Measurements from ENCODE around the gene HS2ST1. TPM values are rescaled to one million over a fixed set of nuclear protein-coding genes. Genes with fewer than 3 reads are reported as not detected.

HS2ST1 gene
- total RNA-seq, 6 donors from 2014 or later: 8.4 to 20.3 (median 13.9) TPM

GRCh38 chr1:86913896-86914600, 387 bp upstream of the HS2ST1 start, which contains the start of gene SELENOF:
Gene SELENOF (minus strand): TSS chr1:86914126. CDS start chr1:86914111, 15 bp downstream.
- WGBS, 2 donors: 1% methylated on average over 32 to 44 of the region's 44 CpGs
- TF ChIP-seq POLR2A (IDR thresholded peaks at IDR 0.05): peak in 3 of 4 donors; percentile 47 to 66 (median 66)
- peak in 1 of 4 donors; percentile 1 for TF ChIP-seq EP300 (IDR thresholded peaks at IDR 0.05)
- TF ChIP-seq CTCF (IDR thresholded peaks at IDR 0.05): peak in 1 of 6 experiments; percentile 25
- TF ChIP-seq POLR2AphosphoS5 (IDR thresholded peaks at IDR 0.05): peak; percentile 35 to 66
- H3K4me3 ChIP-seq: peak within 1 kb of the TSS; percentile 95 to 97 (median 96)

GRCh38 chr1:86914998-86915736, 732 bp downstream of the HS2ST1 start:
- DNase-seq (peak in 1 of 2 donors; percentile 67), ATAC-seq (ENCODE audit: low FRiP score in 2 of 2) (peak; percentile 44 to 47)
- peaks cover 0 to under 1% (median 0%) of the 10 kb centered on the region in 4 donors for H3K36me3 ChIP-seq
- H3K9me3 ChIP-seq: no peaks in the 10 kb centered on the region
- H3K27ac ChIP-seq: peak overlapping the region; percentile 83 to 96 (median 92)
- H3K4me3 ChIP-seq: peak overlapping the region; percentile 95 to 97 (median 96)
- peaks cover 13 to 30% (median 19%) of the 10 kb centered on the region in 4 donors for H3K4me1 ChIP-seq
- WGBS, 2 donors: 1% methylated on average over 25 to 38 of the region's 43 CpGs
- H3K27me3 ChIP-seq: no peaks in the 10 kb centered on the region
- TF ChIP-seq CTCF (IDR thresholded peaks at IDR 0.05): no peak
- TF ChIP-seq POLR2A (IDR thresholded peaks at IDR 0.05): peak in 1 of 4 donors; percentile 7
- TF ChIP-seq POLR2AphosphoS5 (IDR thresholded peaks at IDR 0.05): peak in 1 of 2 donors; percentile 35
- TF ChIP-seq EP300 (IDR thresholded peaks at IDR 0.05): no peak

More at GRCh38 chr1:86913896-86914600, 387 bp upstream of the HS2ST1 start, which contains the start of gene SELENOF:
- Histone ChIP-seq H3K9me3 (no peaks in the 10 kb centered on the region), H3K27ac (peak within 1 kb of the TSS; percentile 90 to 96 (median 92)), H3K27me3 (no peaks in the 10 kb centered on the region), H3K36me3 (peaks cover 0 to 3% (median 1%) of the 10 kb centered on the region in 4 donors), H3K4me1 (peaks cover 13 to 35% (median 21%) of the 10 kb centered on the region in 4 donors)
- ATAC-seq (ENCODE audit: low FRiP score in 2 of 2) (peak; percentile 97 to 99), DNase-seq (peak; percentile 73 to 98)

GRCh38 chr1:86915737-86916235, 1.4 kb downstream of the HS2ST1 start:
- H3K4me1 ChIP-seq: peaks cover 13 to 30% (median 19%) of the 10 kb centered on the region in 4 donors
- TF ChIP-seq POLR2A (IDR thresholded peaks at IDR 0.05) (no peak), POLR2AphosphoS5 (IDR thresholded peaks at IDR 0.05) (no peak), EP300 (IDR thresholded peaks at IDR 0.05) (no peak), CTCF (IDR thresholded peaks at IDR 0.05) (no peak)
- H3K4me3 ChIP-seq: peak overlapping the region; percentile 95 to 97 (median 96)
- no peaks in the 10 kb centered on the region for H3K36me3 ChIP-seq
- WGBS, 2 donors: 3 to 6% methylated on average over 14 of the region's 14 CpGs
- DNase-seq: no peak
- ATAC-seq (ENCODE audit: low FRiP score in 2 of 2): no peak
- peak overlapping the region; percentile 83 to 96 (median 92) for H3K27ac ChIP-seq
- H3K9me3 ChIP-seq: no peaks in the 10 kb centered on the region
- H3K27me3 ChIP-seq: no peaks in the 10 kb centered on the region

GRCh38 chr1:86916752-86917151, 2.3 kb downstream of the HS2ST1 start:
- TF ChIP-seq POLR2AphosphoS5 (IDR thresholded peaks at IDR 0.05): no peak
- TF ChIP-seq CTCF (IDR thresholded peaks at IDR 0.05): no peak
- TF ChIP-seq POLR2A (IDR thresholded peaks at IDR 0.05): no peak
- TF ChIP-seq EP300 (IDR thresholded peaks at IDR 0.05): no peak
- H3K4me3 ChIP-seq: no peak overlapping the region

More at GRCh38 chr1:86916752-86917151, 2.3 kb downstream of the HS2ST1 start:
- H3K36me3 ChIP-seq: no peaks in the 10 kb centered on the region
- ATAC-seq (ENCODE audit: low FRiP score in 2 of 2): no peak
- H3K4me1 ChIP-seq: peaks cover 13 to 22% (median 17%) of the 10 kb centered on the region in 4 donors
- H3K9me3 ChIP-seq: no peaks in the 10 kb centered on the region
- no peaks in the 10 kb centered on the region for H3K27me3 ChIP-seq
- no peak overlapping the region for H3K27ac ChIP-seq
- 90 to 100% methylated on average over 1 of the region's 1 CpG for WGBS, 2 donors
- no peak for DNase-seq

Data from upper lobe of left lung (tissue), 6 donors.